H9 (cell line): Measurements from ENCODE around the gene DTNBP1. TPM values are rescaled to one million over a fixed set of nuclear protein-coding genes. Genes with fewer than 3 reads are reported as not detected.

Experiments
- DNase-seq: peaks from one replicate; pipeline ENCODE4 v3.0.0-alpha.2; 2017
- H2AFZ ChIP-seq: one replicate; pipeline ENCODE4 v1.6.1; 2013; ENCODE audit warnings: mild to moderate bottlenecking, low read length, control low read depth, moderate library complexity
- H2AK5ac ChIP-seq: 2 replicates; pipeline ENCODE4 v1.6.1; 2013; ENCODE audit warnings: low read length, control low read depth, mixed read lengths; ENCODE audit not compliant: insufficient read length
- H2BK120ac ChIP-seq: one replicate; pipeline ENCODE4 v1.6.1; 2013; ENCODE audit warnings: low read depth, mild to moderate bottlenecking, low read length, control low read depth, inconsistent platforms; ENCODE audit not compliant: poor library complexity, severe bottlenecking
- H2BK12ac ChIP-seq: 2 replicates; pipeline ENCODE4 v1.6.1; 2013; ENCODE audit warnings: low read length, control low read depth, mixed read lengths, low read depth; ENCODE audit not compliant: insufficient read length
- H2BK15ac ChIP-seq: 2 replicates; pipeline ENCODE4 v1.6.1; 2013; ENCODE audit warnings: low read depth, low read length, control low read depth
- H2BK20ac ChIP-seq: one replicate; pipeline ENCODE4 v1.6.1; 2013; ENCODE audit warnings: low read depth, mild to moderate bottlenecking, low read length, control low read depth, inconsistent platforms; ENCODE audit not compliant: poor library complexity, severe bottlenecking
- H2BK5ac ChIP-seq: 2 replicates; pipeline ENCODE4 v1.6.1; 2013; ENCODE audit warnings: low read length, control low read depth, mixed read lengths; ENCODE audit not compliant: insufficient read length
- H3K14ac ChIP-seq: 2 replicates; pipeline ENCODE4 v1.6.1; 2013; ENCODE audit warnings: low read length, control low read depth; ENCODE audit not compliant: insufficient read depth
- H3K18ac ChIP-seq: 2 replicates; pipeline ENCODE4 v1.6.1; 2013; ENCODE audit warnings: low read depth, mild to moderate bottlenecking, mixed read lengths, low read length, control low read depth; ENCODE audit not compliant: insufficient read length
- H3K23ac ChIP-seq: 2 replicates; pipeline ENCODE4 v1.6.1; 2013; ENCODE audit warnings: low read length, control low read depth, mixed read lengths, low read depth; ENCODE audit not compliant: insufficient read length
- H3K23me2 ChIP-seq: 2 replicates; pipeline ENCODE4 v1.6.1; 2013; ENCODE audit warnings: low read depth, mild to moderate bottlenecking, mixed read lengths, low read length, control low read depth; ENCODE audit not compliant: insufficient read length, poor library complexity, severe bottlenecking
- H3K27ac ChIP-seq: 2 replicates; pipeline ENCODE4 v1.5.1; 2013; ENCODE audit warnings: low read length, control low read depth, mixed read lengths, low read depth; ENCODE audit not compliant: insufficient read length
- H3K27me3 ChIP-seq: 2 replicates; pipeline ENCODE4 v1.6.1; 2013; ENCODE audit warnings: low read length, control low read depth, inconsistent platforms; ENCODE audit not compliant: insufficient read depth
- H3K4ac ChIP-seq: 2 replicates; pipeline ENCODE4 v1.6.1; 2013; ENCODE audit warnings: low read depth, mild to moderate bottlenecking, control low read depth, inconsistent platforms, low read length, moderate library complexity
- H3K4me1 ChIP-seq: 2 replicates; pipeline ENCODE4 v1.6.1; 2013; ENCODE audit warnings: low read length, control low read depth, inconsistent platforms; ENCODE audit not compliant: insufficient read depth
- H3K4me2 ChIP-seq: 2 replicates; pipeline ENCODE4 v1.6.1; 2013; ENCODE audit warnings: low read length, control low read depth, mixed read lengths; ENCODE audit not compliant: insufficient read length, insufficient read depth
- H3K56ac ChIP-seq: 2 replicates; pipeline ENCODE4 v1.6.1; 2013; ENCODE audit warnings: low read depth, mild to moderate bottlenecking, mixed read lengths, low read length, control low read depth; ENCODE audit not compliant: insufficient read length
- H3K79me1 ChIP-seq: 2 replicates; pipeline ENCODE4 v1.6.1; 2013; ENCODE audit warnings: low read depth, mild to moderate bottlenecking, moderate library complexity, low read length, control low read depth, inconsistent platforms; ENCODE audit not compliant: insufficient read depth, poor library complexity, severe bottlenecking
- H3K79me2 ChIP-seq: 2 replicates; pipeline ENCODE4 v1.6.1; 2013; ENCODE audit warnings: low read length, control low read depth, inconsistent platforms; ENCODE audit not compliant: insufficient read depth
- H3K9ac ChIP-seq: 2 replicates; pipeline ENCODE4 v1.6.1; 2013; ENCODE audit warnings: low read length, control low read depth, mixed read lengths; ENCODE audit not compliant: insufficient read length; ENCODE audit errors: extremely low read depth
- H3K9me3 ChIP-seq: one replicate; pipeline ENCODE4 v1.6.1; 2013; ENCODE audit warnings: low read depth, low read length, inconsistent platforms; ENCODE audit not compliant: control insufficient read depth
- H3T11ph ChIP-seq: one replicate; pipeline ENCODE4 v1.6.1; 2013; ENCODE audit warnings: mild to moderate bottlenecking, low read length, control low read depth, inconsistent platforms
- H4K20me1 ChIP-seq: one replicate; pipeline ENCODE4 v1.6.1; 2013; ENCODE audit not compliant: control insufficient read depth, insufficient read length, insufficient read depth
- H4K5ac ChIP-seq: 2 replicates; pipeline ENCODE4 v1.6.1; 2013; ENCODE audit warnings: low read depth, mild to moderate bottlenecking, mixed read lengths, low read length, control low read depth; ENCODE audit not compliant: insufficient read length
- H4K8ac ChIP-seq: replicated peaks from 2 replicates; pipeline ENCODE4 v1.6.1; 2013; ENCODE audit warnings: low read length, control low read depth, mixed read lengths, low read depth; ENCODE audit not compliant: insufficient read length
- H4K91ac ChIP-seq: 2 replicates; pipeline ENCODE4 v1.6.1; 2013; ENCODE audit warnings: low read depth, mild to moderate bottlenecking, moderate library complexity, mixed read lengths, low read length, control low read depth; ENCODE audit not compliant: insufficient read length
- H3K27ac Mint-ChIP-seq, 3 experiments: 2 replicates in 2 of 3; 3 replicates in 1 of 3; pipeline ENCODE4 v1.8.0; 2020 to 2021; ENCODE audit warnings: mixed read lengths in 3 of 3, mild to moderate bottlenecking in 1 of 3, moderate library complexity in 1 of 3
- H3K27me3 Mint-ChIP-seq: 2 replicates; pipeline ENCODE4 v1.8.0; 2021; ENCODE audit warnings: low read depth, mild to moderate bottlenecking, moderate library complexity, mixed read lengths
- H3K36me3 Mint-ChIP-seq, 3 experiments: 2 replicates in 2 of 3; 3 replicates in 1 of 3; pipeline ENCODE4 v1.8.0; 2020 to 2021; ENCODE audit warnings: low read depth in 3 of 3, mixed read lengths in 3 of 3; ENCODE audit not compliant: insufficient read depth in 1 of 3
- H3K4me1 Mint-ChIP-seq, 2 experiments: 2 replicates each; pipeline ENCODE4 v1.8.0; 2020; ENCODE audit warnings: mixed read lengths in 2 of 2
- H3K4me3 Mint-ChIP-seq, 2 experiments: 2 replicates in 1 of 2; 3 replicates in 1 of 2; pipeline ENCODE4 v1.8.0; 2020 to 2021; ENCODE audit warnings: mild to moderate bottlenecking in 2 of 2, mixed read lengths in 2 of 2, moderate library complexity in 1 of 2
- H3K9me3 Mint-ChIP-seq, 2 experiments: 2 replicates in 1 of 2; 3 replicates in 1 of 2; pipeline ENCODE4 v1.8.0; 2020; ENCODE audit warnings: mild to moderate bottlenecking in 2 of 2, mixed read lengths in 2 of 2, moderate library complexity in 1 of 2
- CTCF ChIP-seq: fragments of 200-600 bp; sonication (generic); conservative IDR thresholded peaks from 3 replicates; pipeline ENCODE4 v1.8.0; 2021; ENCODE audit warnings: antibody characterized with exemption, mild to moderate bottlenecking
- WGBS: extraction: QIAGEN DNeasy Blood & Tissue Kit; methylation state at CpG from one replicate; pipeline ENCODE4 v1.1.7; 2013; ENCODE audit warnings: missing lambda C conversion rate, low lambda C conversion rate, mixed read lengths; ENCODE audit not compliant: insufficient read length; ENCODE audit errors: extremely low coverage; 5-methylcytosine and 5-hydroxymethylcytosine counted together
- total RNA-seq: library from RNA; stranded (reverse); gene quantifications from 2 replicates; pipeline ENCODE4 v1.2.1, GENCODE V29; 2021

Gene DTNBP1
- total RNA-seq, 1 experiment from 2014 or later: 12.9 TPM

- Histone ChIP-seq H2AK5ac (no peak overlapping the region), H3K56ac (no peak overlapping the region), H3K4me2 (no peak overlapping the region), H4K20me1 (peaks cover 3% of the 10 kb centered on the region), H3K14ac (no peak overlapping the region), H4K8ac (no peak overlapping the region), H3K4me1 (no peaks in the 10 kb centered on the region; the same call in 1 of the 2 replicates), H2BK5ac (no peak overlapping the region), H3T11ph (no peak overlapping the region), H4K5ac (no peak overlapping the region), H3K23me2 (no peaks in the 10 kb centered on the region), H3K79me1 (peaks cover 6% of the 10 kb centered on the region), H2BK120ac (no peak overlapping the region), H3K27me3 (no peaks in the 10 kb centered on the region), H3K23ac (no peak overlapping the region), H3K4ac (no peak overlapping the region), H2BK20ac (no peak overlapping the region), H3K79me2 (peaks cover 10% of the 10 kb centered on the region; the same call in 1 of the 2 replicates), H3K27ac (no peak overlapping the region), H2BK12ac (no peak overlapping the region), H3K9ac (no peak overlapping the region), H4K91ac (no peak overlapping the region), H2BK15ac (no peak overlapping the region), H3K9me3 (no peaks in the 10 kb centered on the region), H2AFZ (no peak overlapping the region), H3K18ac (no peak overlapping the region)
- no CpG with 5 or more reads among the region's 14 CpGs for WGBS
- Mint-ChIP-seq H3K4me3 (no peak overlapping the region), H3K4me1 (peaks cover 31 to 35% of the 10 kb centered on the region in 2 experiments), H3K9me3 (no peaks in the 10 kb centered on the region), H3K36me3 (peaks cover 79 to 98% (median 94%) of the 10 kb centered on the region in 3 experiments), H3K27me3 (peaks cover 1% of the 10 kb centered on the region; the same call in 1 of the 2 replicates), H3K27ac (peak overlapping the region in 2 of 3 experiments; percentile 79 to 88; a peak in 4 of 7 replicates)
- no peak for TF ChIP-seq CTCF
- no peak for DNase-seq
Observed at GRCh38 chr6:15507746-15508145, 155.1 kb downstream of the DTNBP1 start.
